Measurements from ENCODE around the gene NUP210.
"Not testable (repeated sequence)": the region's sequence is repeated elsewhere in the genome, so short reads cannot be mapped to it uniquely, and the experiment has no call there.

Gene NUP210

DNA sequence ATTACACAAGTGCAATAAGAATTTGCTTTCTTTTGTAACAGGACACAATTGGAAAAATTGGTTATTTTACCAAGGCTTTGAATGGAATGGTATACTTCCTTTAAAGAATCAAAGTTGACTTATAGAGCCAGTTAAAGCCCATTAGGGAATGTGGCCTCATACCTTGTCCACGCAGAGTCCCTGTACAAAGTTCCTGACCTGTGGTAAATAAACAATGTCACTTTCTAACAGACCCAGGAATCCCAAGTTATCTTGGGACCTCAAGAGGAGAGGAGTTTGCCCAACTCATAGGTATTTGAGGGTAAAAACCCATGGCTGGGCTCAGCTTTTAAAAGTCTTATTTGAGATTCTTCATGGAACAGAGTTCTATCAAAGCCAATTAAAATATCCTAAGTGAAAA lies 12.0 kb upstream of the NUP210 start:
- Histone ChIP-seq H4K20me1 (no peaks in the 10 kb centered on the region), H3K36me3 (no peaks in the 10 kb centered on the region), H3K4me3 (no peak overlapping the region), H3K27me3 (no peaks in the 10 kb centered on the region), H3K9ac (no peak overlapping the region), H3K27ac (no peak overlapping the region), H3K4me1 (peaks cover 0 to 7% (median 5%) of the 10 kb centered on the region in 10 experiments; a peak in 8 of 20 replicates), H3K9me3 (replicated peaks in 1 of 11) (peaks cover 0 to 8% (median 5%) of the 10 kb centered on the region in 11 experiments; a peak in 6 of 22 replicates), H3K4me2 (no peak overlapping the region)
- no peak for TF ChIP-seq Cebpa-rat (IDR thresholded peaks at IDR 0.05)

DNA sequence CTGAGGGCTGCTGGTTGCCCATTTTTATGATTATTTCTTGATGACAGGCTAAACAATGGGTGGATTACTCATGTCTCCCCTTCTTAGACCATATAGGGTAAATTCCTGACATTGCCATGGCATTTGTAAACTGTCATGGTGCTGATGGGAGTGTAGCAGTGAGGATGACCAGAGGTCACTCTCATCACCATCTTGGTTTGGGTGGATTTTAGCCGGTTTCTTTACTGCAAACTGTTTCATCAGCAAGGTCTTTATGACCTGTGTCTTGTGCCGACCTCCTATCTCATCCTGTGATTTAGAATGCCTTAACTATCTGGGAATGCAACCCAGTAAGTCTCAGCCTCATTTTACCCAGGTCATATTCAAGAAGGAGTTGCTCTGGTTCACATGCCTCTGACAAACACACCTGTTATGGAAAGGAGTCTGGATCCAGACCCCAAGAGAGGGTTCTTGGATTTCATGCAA lies 10.3 kb upstream of the NUP210 start:
- not testable (repeated sequence) for H3K36me3 ChIP-seq; H3K9me3 ChIP-seq (replicated peaks in 1 of 11); H3K27ac ChIP-seq; H3K4me3 ChIP-seq; H3K9ac ChIP-seq; H3K4me2 ChIP-seq; H4K20me1 ChIP-seq; H3K4me1 ChIP-seq; H3K27me3 ChIP-seq

GRCh38 chr3:13429631-13430291 lies 9.6 kb upstream of the NUP210 start:
- Histone ChIP-seq H3K27ac (no peak overlapping the region), H3K27me3 (no peaks in the 10 kb centered on the region), H3K4me1 (peaks cover 0 to 7% (median 5%) of the 10 kb centered on the region in 10 experiments; a peak in 8 of 20 replicates), H3K4me3 (no peak overlapping the region), H4K20me1 (no peaks in the 10 kb centered on the region), H3K36me3 (no peaks in the 10 kb centered on the region), H3K9me3 (replicated peaks in 1 of 11) (peaks cover 0 to 12% (median 5%) of the 10 kb centered on the region in 11 experiments; a peak in 6 of 22 replicates), H3K4me2 (no peak overlapping the region), H3K9ac (no peak overlapping the region)
- no peak for TF ChIP-seq Cebpa-rat (IDR thresholded peaks at IDR 0.05)

GRCh38 chr3:13428678-13429077 lies 8.6 kb upstream of the NUP210 start:
- H3K4me1 ChIP-seq, H3K9ac ChIP-seq, H3K27me3 ChIP-seq, H3K36me3 ChIP-seq, H3K27ac ChIP-seq, H4K20me1 ChIP-seq, H3K4me3 ChIP-seq: not testable (repeated sequence)
- peaks cover 0 to 12% (median 5%) of the 10 kb centered on the region in 11 experiments; a peak in 6 of 22 replicates for H3K9me3 ChIP-seq (replicated peaks in 1 of 11)
- H3K4me2 ChIP-seq = 0 out of 22 replicates have a peak overlapping the region, but pooled peaks of 2 of the 11 experiments have one; percentile 3 to 7

DNA sequence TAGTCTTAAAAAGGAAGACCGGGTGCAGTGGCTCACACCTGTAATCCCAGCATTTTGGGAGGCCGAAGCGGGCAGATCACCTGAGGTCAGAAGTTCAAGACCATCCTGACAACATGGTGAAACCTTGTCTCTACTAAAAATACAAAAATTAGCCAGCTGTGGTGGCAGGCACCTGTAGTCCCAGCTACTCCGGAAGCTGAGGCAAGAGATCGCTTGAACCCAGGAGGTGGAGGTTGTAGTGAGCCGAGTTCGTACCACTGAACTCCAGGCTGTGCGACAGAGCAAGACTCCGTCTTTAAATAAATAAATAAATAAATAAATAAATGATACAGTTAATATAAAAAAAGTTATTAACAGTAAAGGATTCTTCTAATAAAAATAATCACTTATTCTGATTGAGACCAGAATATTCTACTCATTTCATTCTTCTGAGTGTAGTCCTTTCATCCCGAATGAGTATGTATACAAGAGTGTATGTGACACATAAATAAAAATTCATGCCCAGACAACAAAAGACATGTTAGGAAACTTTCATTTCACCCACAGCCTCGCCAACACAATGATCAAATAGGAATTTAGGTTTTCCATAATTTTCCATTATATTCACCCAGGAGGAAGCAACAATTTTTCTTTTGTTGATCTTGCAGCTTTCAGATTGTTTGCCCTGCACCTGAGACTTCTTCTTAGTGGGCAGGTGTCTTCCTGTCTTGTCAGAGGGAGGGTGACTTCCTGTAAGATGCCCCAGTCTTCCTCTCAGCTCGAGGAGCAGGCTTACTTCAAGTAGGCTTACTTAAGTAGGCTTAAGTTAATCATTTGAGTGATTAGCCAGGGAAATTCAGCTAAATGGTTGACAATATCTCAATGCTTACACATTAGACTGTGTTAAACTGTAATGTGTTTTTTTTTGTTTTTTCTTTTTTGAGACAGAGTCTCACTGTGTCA lies 7.8 kb upstream of the NUP210 start:
- no peak for TF ChIP-seq Cebpa-rat (IDR thresholded peaks at IDR 0.05)
- H3K36me3 ChIP-seq = no peaks in the 10 kb centered on the region
- no peak overlapping the region for H3K4me3 ChIP-seq
- H4K20me1 ChIP-seq = no peaks in the 10 kb centered on the region
- H3K27me3 ChIP-seq = no peaks in the 10 kb centered on the region
- H3K27ac ChIP-seq = no peak overlapping the region
- H3K9me3 ChIP-seq (replicated peaks in 1 of 11) = peaks cover 0 to 12% (median 5%) of the 10 kb centered on the region in 11 experiments; a peak in 6 of 22 replicates
- peaks cover 0 to 7% (median 6%) of the 10 kb centered on the region in 10 experiments; a peak in 9 of 20 replicates for H3K4me1 ChIP-seq
- H3K4me2 ChIP-seq = peak overlapping the region in 3 of 11 experiments; percentile 3 to 12 (median 7); a peak in 3 of 22 replicates
- H3K9ac ChIP-seq = no peak overlapping the region

DNA sequence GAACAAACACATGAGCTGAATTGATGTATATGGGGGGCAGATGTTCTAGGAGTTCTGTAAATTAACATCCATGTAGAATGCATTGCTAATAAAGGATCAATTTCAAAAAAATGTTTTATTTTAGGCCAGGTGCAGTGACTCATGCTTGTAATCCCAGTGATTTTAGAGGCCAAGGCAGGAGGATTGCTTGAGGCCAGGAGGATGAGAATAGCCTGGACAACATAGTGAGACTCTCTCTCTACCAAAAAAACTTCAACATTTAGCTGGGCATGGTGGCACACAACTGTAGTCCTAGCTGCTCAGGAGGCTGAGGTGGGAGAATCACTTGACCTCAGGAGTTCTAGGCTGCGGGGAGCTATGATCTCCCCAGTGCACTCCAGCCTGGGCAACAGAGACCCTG lies 6.5 kb upstream of the NUP210 start:
- Histone ChIP-seq H3K27me3 (no peaks in the 10 kb centered on the region), H3K27ac (no peak overlapping the region), H3K36me3 (no peaks in the 10 kb centered on the region), H3K9ac (no peak overlapping the region), H3K4me3 (no peak overlapping the region), H3K4me1 (peaks cover 0 to 7% (median 6%) of the 10 kb centered on the region in 10 experiments; a peak in 13 of 20 replicates), H3K9me3 (replicated peaks in 1 of 11) (peaks cover 0 to 12% (median 5%) of the 10 kb centered on the region in 11 experiments; a peak in 6 of 22 replicates), H3K4me2 (no peak overlapping the region), H4K20me1 (no peaks in the 10 kb centered on the region)
- no peak for TF ChIP-seq Cebpa-rat (IDR thresholded peaks at IDR 0.05)

GRCh38 chr3:13425689-13426088 lies 5.6 kb upstream of the NUP210 start:
- Histone ChIP-seq H3K4me1 (peaks cover 7 to 16% (median 14%) of the 10 kb centered on the region in 10 experiments), H3K27ac (no peak overlapping the region)
- no peak for TF ChIP-seq Cebpa-rat (IDR thresholded peaks at IDR 0.05)

GRCh38 chr3:13424865-13425617 lies 4.9 kb upstream of the NUP210 start:
- Histone ChIP-seq H3K4me3 (no peak overlapping the region), H3K27me3 (no peaks in the 10 kb centered on the region), H4K20me1 (no peaks in the 10 kb centered on the region), H3K27ac (no peak overlapping the region), H3K4me2 (peak overlapping the region in 1 of 11 experiments; percentile 1; a peak in 1 of 22 replicates), H3K4me1 (peaks cover 12 to 22% (median 20%) of the 10 kb centered on the region in 10 experiments), H3K36me3 (no peaks in the 10 kb centered on the region), H3K9me3 (replicated peaks in 1 of 11) (0 out of 22 replicates have a peak, but pooled peaks cover 0 to 6% (median 0%) of the 10 kb centered on the region in 11 experiments), H3K9ac (no peak overlapping the region)
- TF ChIP-seq Cebpa-rat (IDR thresholded peaks at IDR 0.05) = no peak

More at GRCh38 chr3:13425689-13426088, 5.6 kb upstream of the NUP210 start:
- H3K27me3 ChIP-seq = no peaks in the 10 kb centered on the region
- no peaks in the 10 kb centered on the region for H4K20me1 ChIP-seq
- 0 out of 22 replicates have a peak, but pooled peaks cover 0 to 6% (median 0%) of the 10 kb centered on the region in 11 experiments for H3K9me3 ChIP-seq (replicated peaks in 1 of 11)
- no peak overlapping the region for H3K4me2 ChIP-seq
- H3K36me3 ChIP-seq = no peaks in the 10 kb centered on the region
- no peak overlapping the region for H3K4me3 ChIP-seq
- H3K9ac ChIP-seq = no peak overlapping the region

Measured in BLaER1 treated with 17β-estradiol and CSF1 and Interleukin-3, amounts not matched to agents 10 nM and 100 nM (cell line).